T-cell (primary cell): Measurements from ENCODE around the gene CCDC87. TPM values are rescaled to one million over a fixed set of nuclear protein-coding genes. Genes with fewer than 3 reads are reported as not detected.

Source experiments
- ATAC-seq, 4 experiments: fragments of 200-7000 bp in 3 of 4; fragments of 150-1000 bp in 1 of 4; cut with Tn5 transposase; replicated peaks in 1 of 4; 1 replicate in 3 of 4; 2 replicates in 1 of 4; pipeline ENCODE4 v1.10.0; 2021; ENCODE audit warnings: moderate library complexity in 3 of 4, mild to moderate bottlenecking in 2 of 4, moderate number of reproducible peaks in 1 of 4
- CTCF ChIA-PET, 2 donors: fragments of 300-600 bp; sonication (Branson Sonifier 250); formaldehyde crosslinking; loops; one replicate each; lab custom pipeline; 2022; ENCODE audit warnings: antibody characterized with exemption in 2 of 2; lab: Charles Lee
- POLR2A ChIA-PET, 2 donors: fragments of 300-600 bp; sonication (Branson Sonifier 250); formaldehyde crosslinking; loops; one replicate each; lab custom pipeline; 2022; ENCODE audit warnings: antibody characterized with exemption in 2 of 2; lab: Charles Lee
- DNase-seq, 35 experiments: peaks; one replicate each; pipeline versions ENCODE4 v3.0.0 to v3.0.0-alpha.2; 2013 to 2023
- H3K27ac ChIP-seq: one replicate; pipeline ENCODE4 v1.5.1; 2013; ENCODE audit warnings: low read length
- H3K27me3 ChIP-seq, 2 experiments: replicated peaks in 1 of 2; 1 replicate in 1 of 2; 2 replicates in 1 of 2; pipeline versions ENCODE4 v1.6.1 to v1.7.0; 2013; ENCODE audit warnings: low read length in 1 of 2, mixed read lengths in 1 of 2; ENCODE audit not compliant: control insufficient read depth in 2 of 2, insufficient read depth in 2 of 2; ENCODE audit errors: extremely low read depth in 1 of 2
- H3K36me3 ChIP-seq, 2 donors: 1 replicate in 1 of 2; 2 replicates in 1 of 2; pipeline versions ENCODE4 v1.6.1 to v1.7.0; 2013; ENCODE audit warnings: low read length in 1 of 2; ENCODE audit not compliant: control insufficient read depth in 2 of 2, insufficient read depth in 1 of 2; ENCODE audit errors: extremely low read depth in 1 of 2
- H3K4me1 ChIP-seq, 2 experiments: 1 replicate in 1 of 2; 2 replicates in 1 of 2; pipeline versions ENCODE4 v1.6.1 to v1.7.0; 2013; ENCODE audit warnings: low read length in 2 of 2, mixed read lengths in 1 of 2; ENCODE audit not compliant: insufficient read depth in 2 of 2, control insufficient read depth in 1 of 2; ENCODE audit errors: extremely low read depth in 1 of 2
- H3K4me3 ChIP-seq, 2 donors: 1 replicate in 1 of 2; 2 replicates in 1 of 2; pipeline versions ENCODE4 v1.5.1 to v1.7.0; 2013; ENCODE audit warnings: mild to moderate bottlenecking in 2 of 2, low read length in 1 of 2, moderate library complexity in 1 of 2; ENCODE audit not compliant: control insufficient read depth in 1 of 2; ENCODE audit errors: extremely low read depth in 1 of 2
- H3K9me3 ChIP-seq: 2 replicates; pipeline ENCODE4 v1.7.0; 2013
- H3K27ac Mint-ChIP-seq, 2 donors: one replicate each; pipeline ENCODE4 v1.8.0; 2020 to 2021; ENCODE audit warnings: mild to moderate bottlenecking in 2 of 2, mixed read lengths in 2 of 2
- H3K27me3 Mint-ChIP-seq, 2 donors: one replicate each; pipeline ENCODE4 v1.8.0; 2021 to 2022; ENCODE audit warnings: mixed read lengths in 2 of 2
- H3K36me3 Mint-ChIP-seq: one replicate; pipeline ENCODE4 v1.8.0; 2021; ENCODE audit warnings: mixed read lengths
- H3K4me1 Mint-ChIP-seq, 3 donors: one replicate each; pipeline ENCODE4 v1.8.0; 2020 to 2022; ENCODE audit warnings: mixed read lengths in 3 of 3, mild to moderate bottlenecking in 1 of 3
- H3K4me3 Mint-ChIP-seq, 3 donors: one replicate each; pipeline ENCODE4 v1.8.0; 2020 to 2022; ENCODE audit warnings: mild to moderate bottlenecking in 3 of 3, mixed read lengths in 3 of 3, moderate library complexity in 3 of 3
- H3K9me3 Mint-ChIP-seq, 3 donors: one replicate each; pipeline ENCODE4 v1.8.0; 2020 to 2022; ENCODE audit warnings: mixed read lengths in 3 of 3
- WGBS: methylation state at CpG from one replicate; pipeline ENCODE4 v1.1.5; 2013; ENCODE audit warnings: missing lambda C conversion rate; ENCODE audit not compliant: insufficient coverage; 5-methylcytosine and 5-hydroxymethylcytosine counted together
- total RNA-seq, 35 experiments: library from RNA in 6 of 35; stranded (reverse) in 6 of 35; fragments of 120-200 nt in 1 of 35; gene quantifications; one replicate each; pipeline versions ENCODE4 v1.2.1 to v1.2.4 and lab custom pipeline; 2013 to 2026

The CCDC87 gene
- total RNA-seq, 5 donors from 2014 or later (not counting 1 experiment from before 2014, with no cell fraction given): 0.10 to 0.65 (median 0.32) TPM

GRCh38 chr11:66563832-66564231 lies 29.0 kb downstream of the CCDC87 start:
- H3K27me3 ChIP-seq: peaks cover 0 to 26% of the 10 kb centered on the region in 2 experiments
- Mint-ChIP-seq H3K4me3 (no peak overlapping the region), H3K36me3 (peaks cover 4% of the 10 kb centered on the region), H3K4me1 (peaks cover 12 to 21% (median 17%) of the 10 kb centered on the region in 3 donors), H3K9me3 (no peaks in the 10 kb centered on the region), H3K27ac (no peak overlapping the region), H3K27me3 (peaks cover 0 to 6% of the 10 kb centered on the region in 2 donors)
- no peak for ATAC-seq
- no peaks in the 10 kb centered on the region for H3K36me3 ChIP-seq
- DNase-seq: no peak
- no peak overlapping the region for H3K27ac ChIP-seq
- POLR2A ChIA-PET: no interaction called here
- CTCF ChIA-PET: no interaction called here
- H3K4me3 ChIP-seq: no peak overlapping the region
- 86% methylated on average over 4 of the region's 10 CpGs for WGBS
- H3K9me3 ChIP-seq: no peaks in the 10 kb centered on the region
- H3K4me1 ChIP-seq: peaks cover 0 to 16% of the 10 kb centered on the region in 2 experiments

DNA sequence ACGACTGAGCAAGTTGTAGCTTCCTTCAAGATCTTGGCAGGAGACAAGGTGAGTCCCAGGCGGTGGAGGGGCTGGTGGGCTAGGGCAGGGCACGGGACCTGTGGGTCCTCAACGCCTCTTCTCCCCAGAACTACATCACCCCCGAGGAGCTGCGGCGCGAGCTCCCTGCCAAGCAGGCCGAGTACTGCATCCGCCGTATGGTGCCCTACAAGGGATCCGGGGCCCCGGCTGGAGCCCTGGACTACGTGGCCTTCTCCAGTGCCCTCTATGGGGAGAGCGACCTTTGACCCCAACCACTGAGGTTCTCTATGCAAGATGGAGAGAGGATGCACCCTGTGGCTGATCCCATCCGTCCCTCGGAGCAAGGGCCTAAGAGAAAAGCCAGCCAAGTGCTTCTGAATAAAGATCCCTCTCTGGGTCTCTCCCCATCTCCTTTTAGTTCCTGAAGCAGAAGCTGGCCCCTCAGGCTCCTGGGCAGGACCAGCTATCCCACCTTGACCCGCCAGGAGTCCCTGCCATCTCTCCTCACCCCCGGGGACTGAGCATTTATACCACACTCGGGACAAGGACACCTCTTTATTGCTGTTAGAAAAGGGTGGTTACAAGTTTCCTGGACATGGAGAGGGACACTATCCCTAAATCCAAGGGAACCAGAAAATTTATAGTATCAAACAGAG lies 29.8 kb downstream of the CCDC87 start:
- H3K9me3 ChIP-seq: no peaks in the 10 kb centered on the region
- no peak overlapping the region for H3K4me3 ChIP-seq
- peaks cover 0 to 32% of the 10 kb centered on the region in 2 experiments for H3K27me3 ChIP-seq
- CTCF ChIA-PET: interaction anchor here in 1 of 2 donors (0.6 kb wide), 1 partner anchor 41 kb away, joined by 8 read pairs; no protein-coding TSS in a partner anchor
- Mint-ChIP-seq H3K27me3 (peaks cover 0 to 9% of the 10 kb centered on the region in 2 donors), H3K36me3 (peaks cover 4% of the 10 kb centered on the region), H3K4me1 (peaks cover 12 to 21% (median 15%) of the 10 kb centered on the region in 3 donors), H3K4me3 (no peak overlapping the region), H3K27ac (no peak overlapping the region), H3K9me3 (no peaks in the 10 kb centered on the region)
- H3K4me1 ChIP-seq: peaks cover 0 to 14% of the 10 kb centered on the region in 2 experiments
- no peaks in the 10 kb centered on the region for H3K36me3 ChIP-seq
- POLR2A ChIA-PET: no interaction called here
- no peak for DNase-seq
- ATAC-seq: no peak
- no peak overlapping the region for H3K27ac ChIP-seq
- 90% methylated on average over 9 of the region's 20 CpGs for WGBS

DNA sequence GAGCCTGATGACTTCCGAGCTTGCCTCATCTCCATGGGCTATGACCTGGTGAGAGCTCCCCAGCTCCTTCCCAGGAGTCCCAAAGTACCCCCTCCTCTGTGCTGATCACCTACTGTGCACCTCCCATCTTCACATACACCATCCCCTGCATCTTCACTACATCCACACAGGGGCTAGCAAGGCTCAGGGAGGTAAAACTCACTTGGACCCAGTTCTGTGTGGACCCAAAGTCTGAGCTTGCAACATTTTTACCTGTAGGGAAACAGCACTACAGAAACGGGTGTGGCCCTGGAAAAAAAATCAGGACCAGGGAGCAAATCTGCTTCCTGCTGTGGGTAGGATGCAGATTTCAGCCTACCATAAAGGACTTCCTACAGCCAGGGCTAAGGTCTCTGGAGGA lies 30.6 kb downstream of the CCDC87 start:
- H3K36me3 Mint-ChIP-seq: peaks cover 4% of the 10 kb centered on the region
- CTCF ChIA-PET: interaction anchor here in 1 of 2 donors (1.0 kb wide), 1 partner anchor 16 kb away, joined by 3 read pairs; the partner anchor contains the start of genes ACTN3 and ZDHHC24

DNA sequence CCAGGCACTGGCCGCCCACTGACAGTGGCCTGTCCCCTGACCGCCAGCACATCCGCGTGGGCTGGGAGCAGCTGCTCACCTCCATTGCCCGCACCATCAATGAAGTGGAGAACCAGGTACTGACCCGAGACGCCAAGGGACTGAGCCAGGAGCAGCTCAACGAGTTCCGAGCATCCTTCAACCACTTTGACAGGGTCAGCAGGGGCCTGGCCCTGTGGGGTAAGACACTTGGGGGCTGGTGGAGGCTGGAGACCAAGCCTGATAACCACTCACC lies 31.0 kb downstream of the CCDC87 start:
- WGBS: 92% methylated on average over 7 of the region's 9 CpGs
- H3K4me3 ChIP-seq: no peak overlapping the region
- no peaks in the 10 kb centered on the region for H3K9me3 ChIP-seq
- no peaks in the 10 kb centered on the region for H3K9me3 Mint-ChIP-seq
- no peak overlapping the region for H3K4me3 Mint-ChIP-seq
- peaks cover 0 to 11% of the 10 kb centered on the region in 2 donors for H3K27me3 Mint-ChIP-seq
- DNase-seq (no peak), ATAC-seq (no peak)
- H3K27me3 ChIP-seq: peaks cover 0 to 32% of the 10 kb centered on the region in 2 experiments
- ChIA-PET CTCF (interaction anchor here in 1 of 2 donors (1.0 kb wide), 1 partner anchor 16 kb away, joined by 3 read pairs; the partner anchor contains the start of genes ACTN3 and ZDHHC24), POLR2A (interaction anchor here in 1 of 2 donors (0.5 kb wide), 1 partner anchor 515 kb away, joined by 5 read pairs; no protein-coding TSS in a partner anchor)
- no peak overlapping the region for H3K27ac ChIP-seq
- H3K36me3 ChIP-seq: no peaks in the 10 kb centered on the region
- H3K36me3 Mint-ChIP-seq: peaks cover 4% of the 10 kb centered on the region
- H3K4me1 ChIP-seq: peaks cover 0 to 6% of the 10 kb centered on the region in 2 experiments
- H3K4me1 Mint-ChIP-seq: peaks cover 4 to 13% (median 10%) of the 10 kb centered on the region in 3 donors
- H3K27ac Mint-ChIP-seq: no peak overlapping the region

More for the DNA sequence above, 30.6 kb downstream of the CCDC87 start:
- 72% methylated on average over 2 of the region's 2 CpGs for WGBS
- H3K27ac ChIP-seq: no peak overlapping the region
- Mint-ChIP-seq H3K4me3 (no peak overlapping the region), H3K27me3 (peaks cover 0 to 11% of the 10 kb centered on the region in 2 donors), H3K27ac (no peak overlapping the region), H3K9me3 (no peaks in the 10 kb centered on the region), H3K4me1 (peaks cover 6 to 15% (median 10%) of the 10 kb centered on the region in 3 donors)
- POLR2A ChIA-PET: no interaction called here
- no peaks in the 10 kb centered on the region for H3K9me3 ChIP-seq
- DNase-seq (no peak), ATAC-seq (no peak)
- H3K36me3 ChIP-seq: no peaks in the 10 kb centered on the region
- H3K27me3 ChIP-seq: peaks cover 0 to 31% of the 10 kb centered on the region in 2 experiments
- no peak overlapping the region for H3K4me3 ChIP-seq
- peaks cover 0 to 6% of the 10 kb centered on the region in 2 experiments for H3K4me1 ChIP-seq

DNA sequence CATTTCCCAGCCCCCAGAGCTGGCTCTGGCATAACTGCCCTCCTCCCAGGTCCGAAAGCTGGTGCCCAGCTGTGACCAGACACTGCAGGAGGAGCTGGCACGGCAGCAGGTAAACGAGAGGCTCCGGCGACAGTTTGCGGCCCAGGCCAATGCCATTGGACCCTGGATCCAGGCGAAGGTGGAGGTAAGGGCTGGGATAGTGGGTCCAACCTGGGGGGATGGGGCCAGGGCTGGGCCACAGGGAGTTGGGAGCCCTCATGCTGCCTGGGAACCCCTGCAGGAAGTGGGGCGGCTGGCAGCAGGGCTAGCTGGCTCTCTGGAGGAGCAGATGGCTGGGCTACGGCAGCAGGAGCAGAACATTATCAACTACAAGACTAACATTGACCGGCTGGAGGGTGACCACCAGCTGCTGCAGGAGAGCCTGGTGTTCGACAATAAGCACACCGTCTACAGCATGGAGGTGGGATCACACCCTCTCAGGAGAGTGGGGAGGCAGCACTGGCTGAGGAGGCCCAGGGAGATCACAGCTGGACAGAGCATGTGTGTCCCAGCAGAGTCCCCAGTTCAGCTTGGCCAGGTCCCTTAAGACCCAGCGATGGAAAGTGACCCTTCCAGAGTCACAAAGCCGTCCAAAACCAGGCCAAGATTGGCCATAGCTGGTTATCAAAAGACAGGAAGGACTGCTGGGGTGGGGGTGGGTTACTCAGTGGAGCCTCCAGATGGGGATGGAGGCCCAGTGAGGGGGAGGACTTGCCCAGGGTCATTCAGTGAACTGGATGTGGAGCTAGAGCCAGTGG lies 31.5 kb downstream of the CCDC87 start:
- H3K4me3 ChIP-seq: no peak overlapping the region
- H3K9me3 ChIP-seq: no peaks in the 10 kb centered on the region
- Mint-ChIP-seq H3K4me3 (no peak overlapping the region), H3K4me1 (peaks cover 4 to 11% (median 10%) of the 10 kb centered on the region in 3 donors), H3K27me3 (peaks cover 0 to 12% of the 10 kb centered on the region in 2 donors), H3K9me3 (no peaks in the 10 kb centered on the region), H3K36me3 (peaks cover 4% of the 10 kb centered on the region), H3K27ac (no peak overlapping the region)
- H3K4me1 ChIP-seq: peaks cover 0 to 6% of the 10 kb centered on the region in 2 experiments
- ChIA-PET POLR2A (interaction anchor here in 1 of 2 donors (0.5 kb wide), 1 partner anchor 515 kb away, joined by 5 read pairs; no protein-coding TSS in a partner anchor), CTCF (interaction anchor here in 1 of 2 donors (1.0 kb wide), 1 partner anchor 15 kb away, joined by 3 read pairs; the partner anchor contains the start of genes ACTN3 and ZDHHC24)
- peaks cover 0 to 34% of the 10 kb centered on the region in 2 experiments for H3K27me3 ChIP-seq
- no peaks in the 10 kb centered on the region for H3K36me3 ChIP-seq
- 88% methylated on average over 12 of the region's 14 CpGs for WGBS
- DNase-seq (no peak), ATAC-seq (no peak)
- no peak overlapping the region for H3K27ac ChIP-seq
